Lung (tissue), 12 donors: Measurements from ENCODE around the gene HOXA5. TPM values are rescaled to one million over a fixed set of nuclear protein-coding genes. Genes with fewer than 3 reads are reported as not detected.

Experiments
- ATAC-seq: fragments of 200-7000 bp; cut with Tn5 transposase; one replicate; pipeline ENCODE4 v1.9.1; 2020; ENCODE audit warnings: moderate number of reproducible peaks; ENCODE audit not compliant: insufficient read depth, low FRiP score
- DNase-seq, 3 donors: peaks; one replicate each; pipeline ENCODE4 v3.0.0-alpha.2; 2013 to 2017
- H3K27ac ChIP-seq, 2 donors: one replicate each; pipeline ENCODE4 v1.5.1; 2013; ENCODE audit warnings: mild to moderate bottlenecking in 2 of 2, moderate library complexity in 2 of 2, control low read depth in 1 of 2, inconsistent platforms in 1 of 2, low read depth in 1 of 2, low read length in 1 of 2
- H3K27me3 ChIP-seq, 3 donors: one replicate each; pipeline ENCODE4 v1.5.1; 2013; ENCODE audit warnings: low read length in 2 of 3; ENCODE audit not compliant: control insufficient read depth in 3 of 3, insufficient read depth in 3 of 3
- H3K36me3 ChIP-seq, 4 donors: one replicate each; pipeline ENCODE4 v1.5.1; 2013; ENCODE audit warnings: low read length in 4 of 4, mild to moderate bottlenecking in 1 of 4, moderate library complexity in 1 of 4; ENCODE audit not compliant: control insufficient read depth in 4 of 4, insufficient read depth in 4 of 4
- H3K4me1 ChIP-seq, 5 donors: one replicate each; pipeline ENCODE4 v1.5.1; 2013; ENCODE audit warnings: low read length in 5 of 5, mild to moderate bottlenecking in 2 of 5, moderate library complexity in 1 of 5; ENCODE audit not compliant: control insufficient read depth in 5 of 5, insufficient read depth in 5 of 5
- H3K4me3 ChIP-seq: one replicate; pipeline ENCODE4 v1.5.1; 2013; ENCODE audit warnings: mild to moderate bottlenecking, control low read depth, moderate library complexity
- H3K9ac ChIP-seq, 2 donors: one replicate each; pipeline ENCODE4 v1.5.1; 2013; ENCODE audit warnings: low read length in 2 of 2, control low read depth in 1 of 2; ENCODE audit not compliant: insufficient read depth in 1 of 2
- H3K9me3 ChIP-seq, 4 donors: one replicate each; pipeline ENCODE4 v1.5.1; 2013; ENCODE audit warnings: low read length in 3 of 4, mild to moderate bottlenecking in 1 of 4, moderate library complexity in 1 of 4; ENCODE audit not compliant: control insufficient read depth in 4 of 4, insufficient read depth in 3 of 4
- WGBS, 2 donors: extraction: QIAGEN DNeasy Blood & Tissue Kit; methylation state at CpG; one replicate each; pipeline ENCODE4 v1.1.7; 2013; 5-methylcytosine and 5-hydroxymethylcytosine counted together
- polyA plus RNA-seq, 2 donors: library from polyadenylated mRNA; stranded (reverse); fragments of 200-250 nt; gene quantifications; one replicate each; pipeline ENCODE4 v1.2.1, GENCODE V29; 2013
- total RNA-seq, 2 donors: library from RNA; depleted of rRNA in 1 of 2; stranded (reverse); fragments of >200 nt in 1 of 2; gene quantifications; one replicate each; pipeline ENCODE4 v1.2.1, GENCODE V29; 2014 to 2021
- TF ChIP-seq, protein P1 (sequence below): IDR thresholded peaks from 2 replicates; pipeline ENCODE4 v1.5.1; 2012; ENCODE audit warnings: mild to moderate bottlenecking; ENCODE audit errors: control extremely low read depth, extremely low read depth
- donor health status: control.
- donor health status: control.
- donor health status: Bipolar disorder and iron deficiency.
- donor health status: healthy.
- donor health status: DM: yes; HTN: yes; CAD: no.

The HOXA5 gene
- total and polyA plus RNA-seq, 4 donors: 9.2 to 61.9 (median 15.2) TPM

DNA sequence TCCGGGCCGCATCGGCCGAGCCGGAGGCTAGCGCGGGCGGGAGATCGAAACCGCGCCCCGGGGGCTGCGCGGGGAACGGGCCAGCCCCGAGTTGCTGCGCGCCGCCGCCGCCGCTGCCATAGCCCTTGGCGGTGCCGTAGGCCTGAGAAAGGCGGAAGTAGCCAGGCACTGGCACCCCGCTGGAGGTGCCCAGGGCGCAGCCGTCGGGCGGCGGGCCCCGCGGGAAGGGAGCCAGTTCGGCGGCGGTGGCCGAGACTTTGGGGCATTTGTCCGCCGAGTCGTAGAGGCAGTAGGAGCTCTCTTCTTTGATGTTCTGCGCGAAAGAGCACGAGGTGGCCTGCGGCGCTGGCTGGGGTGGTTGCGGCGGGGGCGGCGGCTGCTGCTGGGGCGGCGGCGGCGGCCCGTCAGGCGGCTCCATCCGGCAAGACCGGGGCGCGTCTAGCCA, 30.1 kb upstream of the HOXA5 start:
- DNase-seq: no peak
- TF ChIP-seq, protein P1, sequence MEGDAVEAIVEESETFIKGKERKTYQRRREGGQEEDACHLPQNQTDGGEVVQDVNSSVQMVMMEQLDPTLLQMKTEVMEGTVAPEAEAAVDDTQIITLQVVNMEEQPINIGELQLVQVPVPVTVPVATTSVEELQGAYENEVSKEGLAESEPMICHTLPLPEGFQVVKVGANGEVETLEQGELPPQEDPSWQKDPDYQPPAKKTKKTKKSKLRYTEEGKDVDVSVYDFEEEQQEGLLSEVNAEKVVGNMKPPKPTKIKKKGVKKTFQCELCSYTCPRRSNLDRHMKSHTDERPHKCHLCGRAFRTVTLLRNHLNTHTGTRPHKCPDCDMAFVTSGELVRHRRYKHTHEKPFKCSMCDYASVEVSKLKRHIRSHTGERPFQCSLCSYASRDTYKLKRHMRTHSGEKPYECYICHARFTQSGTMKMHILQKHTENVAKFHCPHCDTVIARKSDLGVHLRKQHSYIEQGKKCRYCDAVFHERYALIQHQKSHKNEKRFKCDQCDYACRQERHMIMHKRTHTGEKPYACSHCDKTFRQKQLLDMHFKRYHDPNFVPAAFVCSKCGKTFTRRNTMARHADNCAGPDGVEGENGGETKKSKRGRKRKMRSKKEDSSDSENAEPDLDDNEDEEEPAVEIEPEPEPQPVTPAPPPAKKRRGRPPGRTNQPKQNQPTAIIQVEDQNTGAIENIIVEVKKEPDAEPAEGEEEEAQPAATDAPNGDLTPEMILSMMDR: no peak
- H3K27me3 ChIP-seq: peaks cover 29 to 91% (median 78%) of the 10 kb centered on the region in 3 donors
- H3K4me3 ChIP-seq: peak overlapping the region; percentile 38
- peaks cover 0 to 24% (median 7%) of the 10 kb centered on the region in 5 donors for H3K4me1 ChIP-seq
- H3K9me3 ChIP-seq: peaks cover 0 to 17% (median 0%) of the 10 kb centered on the region in 4 donors
- no peaks in the 10 kb centered on the region for H3K36me3 ChIP-seq
- H3K27ac ChIP-seq: no peak overlapping the region
- no peak overlapping the region for H3K9ac ChIP-seq
- peak; percentile 62 for ATAC-seq
- WGBS, 2 donors: 1% methylated on average over 45 to 59 of the region's 59 CpGs

GRCh38 chr7:27172823-27173510, 29.5 kb upstream of the HOXA5 start:
- H3K4me1 ChIP-seq: peaks cover 0 to 24% (median 7%) of the 10 kb centered on the region in 5 donors
- peaks cover 29 to 91% (median 78%) of the 10 kb centered on the region in 3 donors for H3K27me3 ChIP-seq
- peaks cover 0 to 19% (median 0%) of the 10 kb centered on the region in 4 donors for H3K9me3 ChIP-seq
- ATAC-seq: no peak
- TF ChIP-seq, protein P1: no peak
- H3K27ac ChIP-seq: no peak overlapping the region
- 2 to 3% methylated on average over 58 of the region's 58 CpGs for WGBS, 2 donors
- H3K9ac ChIP-seq: no peak overlapping the region
- peak overlapping the region; percentile 38 for H3K4me3 ChIP-seq
- DNase-seq: peak in 1 of 3 donors; percentile 48
- no peaks in the 10 kb centered on the region for H3K36me3 ChIP-seq

DNA sequence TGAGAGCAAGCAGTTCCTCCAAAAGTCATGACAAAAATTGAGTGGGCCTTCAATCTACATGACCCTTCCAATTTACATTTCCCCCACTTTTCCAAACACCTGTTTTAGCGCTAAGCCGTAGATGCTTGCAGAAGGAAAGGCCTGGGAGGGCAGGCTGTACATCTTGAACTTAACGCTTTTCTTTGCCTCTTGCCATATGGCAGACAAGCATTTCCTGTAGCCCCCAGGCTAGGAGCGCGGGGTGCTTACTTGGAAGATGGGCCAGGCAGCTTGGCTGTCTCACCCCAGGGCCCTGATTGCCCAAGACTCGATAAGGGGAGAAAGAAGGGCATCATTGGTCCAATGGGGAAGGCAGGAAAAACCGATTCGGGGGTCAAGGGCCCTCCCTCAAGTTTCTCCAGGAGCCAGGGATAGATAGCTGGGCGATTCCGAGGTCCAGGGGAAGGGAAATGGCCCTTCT, 28.9 kb upstream of the HOXA5 start:
- Histone ChIP-seq H3K9me3 (peaks cover 0 to 19% (median 0%) of the 10 kb centered on the region in 4 donors), H3K36me3 (no peaks in the 10 kb centered on the region), H3K27me3 (peaks cover 29 to 91% (median 78%) of the 10 kb centered on the region in 3 donors), H3K27ac (no peak overlapping the region), H3K4me3 (no peak overlapping the region), H3K9ac (no peak overlapping the region), H3K4me1 (peaks cover 0 to 24% (median 7%) of the 10 kb centered on the region in 5 donors)
- ATAC-seq (no peak), DNase-seq (peak in 1 of 3 donors; percentile 23)
- WGBS, 2 donors: 4 to 13% methylated on average over 10 of the region's 10 CpGs
- TF ChIP-seq, protein P1: no peak
